CD4-positive, alpha-beta T cell treated with Interleukin-17A for 1 hour (primary cell): ENCODE data around the gene ARSA.

ENCODE experiments used
- DNase-seq: peaks from one replicate; pipeline ENCODE4 v3.0.0-alpha.2; 2020

The ARSA gene

GRCh38 chr22:50576806-50577696, 50.9 kb downstream of the ARSA start:
- no peak for DNase-seq

GRCh38 chr22:50576070-50576469, 51.9 kb downstream of the ARSA start:
- DNase-seq = no peak

- DNase-seq = no peak
Measured at GRCh38 chr22:50575426-50575941, 52.5 kb downstream of the ARSA start.
